Stimulated activated naive B cell treated with anti-CD40 and anti-IgM and Interleukin-4, amounts not matched to agents 10 μg/mL and 1 μg/mL and 100 μg/mL, for 72 hours (primary cell): ENCODE data around the gene SLC39A9.

Experiments
- ATAC-seq, 2 donors: fragments of 150-1000 bp; cut with Tn5 transposase; replicated peaks; 2 replicates each; pipeline ENCODE4 v1.10.0; 2021; ENCODE audit warnings: moderate library complexity in 1 of 2
- DNase-seq: peaks from one replicate; pipeline ENCODE4 v3.0.0; 2021
- H3K27ac Mint-ChIP-seq: one replicate; pipeline ENCODE4 v1.8.0; 2022; ENCODE audit warnings: mild to moderate bottlenecking, mixed read lengths
- H3K27me3 Mint-ChIP-seq, 2 donors: one replicate each; pipeline ENCODE4 v1.8.0; 2022; ENCODE audit warnings: mixed read lengths in 2 of 2
- H3K36me3 Mint-ChIP-seq, 2 donors: one replicate each; pipeline ENCODE4 v1.8.0; 2022; ENCODE audit warnings: mixed read lengths in 2 of 2, mild to moderate bottlenecking in 1 of 2
- H3K4me1 Mint-ChIP-seq, 2 donors: one replicate each; pipeline ENCODE4 v1.8.0; 2022; ENCODE audit warnings: mixed read lengths in 2 of 2, mild to moderate bottlenecking in 1 of 2
- H3K4me3 Mint-ChIP-seq, 2 donors: one replicate each; pipeline ENCODE4 v1.8.0; 2022; ENCODE audit warnings: mild to moderate bottlenecking in 2 of 2, mixed read lengths in 2 of 2, moderate library complexity in 1 of 2
- H3K9me3 Mint-ChIP-seq, 2 donors: one replicate each; pipeline ENCODE4 v1.8.0; 2022; ENCODE audit warnings: mixed read lengths in 2 of 2, mild to moderate bottlenecking in 1 of 2

SLC39A9 gene, protein sequence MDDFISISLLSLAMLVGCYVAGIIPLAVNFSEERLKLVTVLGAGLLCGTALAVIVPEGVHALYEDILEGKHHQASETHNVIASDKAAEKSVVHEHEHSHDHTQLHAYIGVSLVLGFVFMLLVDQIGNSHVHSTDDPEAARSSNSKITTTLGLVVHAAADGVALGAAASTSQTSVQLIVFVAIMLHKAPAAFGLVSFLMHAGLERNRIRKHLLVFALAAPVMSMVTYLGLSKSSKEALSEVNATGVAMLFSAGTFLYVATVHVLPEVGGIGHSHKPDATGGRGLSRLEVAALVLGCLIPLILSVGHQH

DNA sequence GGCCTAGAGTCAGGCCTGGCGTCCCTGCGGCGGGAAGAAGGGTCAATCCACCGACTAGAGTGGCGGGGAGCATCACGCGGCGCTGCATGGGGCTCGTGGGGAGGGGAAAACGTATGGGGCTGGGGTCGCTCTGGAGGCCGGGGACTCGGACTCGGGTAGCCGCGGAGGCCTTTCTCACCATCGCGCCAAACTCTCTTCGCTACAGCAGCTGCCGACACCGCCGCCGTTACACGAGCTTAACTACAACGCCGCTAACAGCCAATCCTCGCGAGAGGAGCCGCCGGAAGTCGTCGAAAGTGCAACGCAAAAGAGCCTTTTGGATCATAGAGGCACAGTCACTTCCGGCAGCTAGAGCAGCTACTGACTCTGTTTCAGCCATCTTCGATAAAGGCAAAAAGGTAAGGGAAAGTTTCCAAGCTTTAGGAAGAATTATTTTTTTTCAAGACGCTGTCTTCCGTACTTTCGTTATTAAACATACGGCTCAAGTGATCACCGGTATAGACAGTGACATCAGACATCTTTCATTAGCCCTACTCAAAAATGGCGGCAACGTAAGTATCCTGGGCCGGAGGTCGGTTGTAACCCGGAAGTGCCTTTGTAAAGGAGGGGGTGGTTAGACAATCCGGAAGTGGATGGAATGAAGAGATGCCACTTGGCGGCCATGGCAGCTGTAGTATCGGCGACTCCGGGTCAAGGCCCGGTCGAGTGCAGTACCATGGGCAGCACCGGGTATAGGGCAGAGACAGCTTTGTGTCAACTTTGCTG lies at the start of gene SLC39A9, which contains the start of gene ERH:
TSS of gene SLC39A9 (plus strand) at position 640 of the 765 bp plus-strand sequence. CDS start 678 bp downstream, outside the sequence.
TSS of gene ERH (minus strand) at position 247 of the 765 bp plus-strand sequence. CDS start at position 181, 66 bp downstream.
- Mint-ChIP-seq H3K9me3 (no peaks in the 10 kb centered on the region), H3K27me3 (no peaks in the 10 kb centered on the region), H3K4me1 (peaks cover 20 to 36% of the 10 kb centered on the region in 2 donors), H3K36me3 (peaks cover 25 to 41% of the 10 kb centered on the region in 2 donors), H3K4me3 (peak within 1 kb of the TSS; percentile 95 to 96), H3K27ac (peak within 1 kb of the TSS; percentile 100)
- DNase-seq (peak; percentile 91), ATAC-seq (peak; percentile 91 to 94)

GRCh38 chr14:69349091-69349777 lies 49.3 kb upstream of the SLC39A9 start:
- Mint-ChIP-seq H3K27me3 (peaks cover 4 to 6% of the 10 kb centered on the region in 2 donors), H3K27ac (no peak overlapping the region), H3K9me3 (no peaks in the 10 kb centered on the region), H3K4me3 (no peak overlapping the region), H3K36me3 (no peaks in the 10 kb centered on the region), H3K4me1 (peaks cover 21 to 27% of the 10 kb centered on the region in 2 donors)
- ATAC-seq (no peak), DNase-seq (no peak)

DNA sequence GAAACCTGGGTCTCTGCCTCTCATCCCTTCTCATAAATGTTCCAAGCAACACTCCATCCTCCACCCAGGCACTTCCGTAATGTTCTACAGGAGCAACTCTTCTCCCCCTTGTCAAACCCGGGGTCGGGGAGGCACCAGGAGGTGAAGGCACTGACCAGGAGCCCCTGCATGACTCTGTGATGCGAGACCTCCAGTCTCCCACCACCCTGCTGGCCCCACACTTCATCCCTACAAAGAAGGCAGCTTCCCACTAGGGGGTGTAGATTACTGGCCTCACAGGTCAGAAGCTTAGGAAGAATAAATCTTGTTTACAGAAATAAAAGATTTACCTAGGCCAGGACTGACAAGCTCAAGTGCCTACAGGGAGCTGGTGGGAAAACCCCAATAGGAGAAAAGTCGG lies 47.6 kb upstream of the SLC39A9 start:
- Mint-ChIP-seq H3K4me3 (no peak overlapping the region), H3K36me3 (no peaks in the 10 kb centered on the region), H3K9me3 (no peaks in the 10 kb centered on the region), H3K4me1 (peaks cover 37 to 42% of the 10 kb centered on the region in 2 donors), H3K27ac (no peak overlapping the region), H3K27me3 (peaks cover 0 to 4% of the 10 kb centered on the region in 2 donors)
- ATAC-seq (no peak), DNase-seq (no peak)

GRCh38 chr14:69351385-69351784 lies 47.1 kb upstream of the SLC39A9 start:
- no peak overlapping the region for H3K27ac Mint-ChIP-seq
- no peak for DNase-seq

DNA sequence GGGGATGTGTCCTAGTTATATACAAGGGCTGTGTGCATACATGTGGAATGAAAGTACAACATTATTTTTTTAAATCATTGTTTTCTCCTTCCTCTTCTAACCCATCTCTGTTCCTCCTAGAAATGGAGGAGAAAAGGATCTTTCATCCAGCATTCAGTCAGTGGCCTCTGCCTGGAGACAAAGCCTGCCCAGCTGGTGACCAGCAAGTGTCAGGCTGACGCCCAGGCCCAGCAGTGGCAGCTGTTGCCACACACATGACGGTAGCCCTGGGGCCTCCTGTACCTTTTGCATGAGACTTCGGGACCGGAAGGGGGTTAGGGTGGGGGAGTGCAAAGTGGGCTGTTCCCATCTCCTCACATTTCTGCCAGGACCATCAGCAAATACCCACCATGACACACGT lies 46.6 kb upstream of the SLC39A9 start:
- ATAC-seq: no peak
- no peak for DNase-seq
- H3K4me3 Mint-ChIP-seq: no peak overlapping the region
- H3K36me3 Mint-ChIP-seq: no peaks in the 10 kb centered on the region
- H3K4me1 Mint-ChIP-seq: peaks cover 38 to 42% of the 10 kb centered on the region in 2 donors
- H3K9me3 Mint-ChIP-seq: no peaks in the 10 kb centered on the region
- H3K27ac Mint-ChIP-seq: peak overlapping the region; percentile 71
- H3K27me3 Mint-ChIP-seq: peaks cover 0 to 4% of the 10 kb centered on the region in 2 donors

More at GRCh38 chr14:69351385-69351784, 47.1 kb upstream of the SLC39A9 start:
- peaks cover 0 to 4% of the 10 kb centered on the region in 2 donors for H3K27me3 Mint-ChIP-seq
- no peaks in the 10 kb centered on the region for H3K9me3 Mint-ChIP-seq
- ATAC-seq: no peak
- no peaks in the 10 kb centered on the region for H3K36me3 Mint-ChIP-seq
- no peak overlapping the region for H3K4me3 Mint-ChIP-seq
- H3K4me1 Mint-ChIP-seq: peaks cover 38 to 42% of the 10 kb centered on the region in 2 donors

DNA sequence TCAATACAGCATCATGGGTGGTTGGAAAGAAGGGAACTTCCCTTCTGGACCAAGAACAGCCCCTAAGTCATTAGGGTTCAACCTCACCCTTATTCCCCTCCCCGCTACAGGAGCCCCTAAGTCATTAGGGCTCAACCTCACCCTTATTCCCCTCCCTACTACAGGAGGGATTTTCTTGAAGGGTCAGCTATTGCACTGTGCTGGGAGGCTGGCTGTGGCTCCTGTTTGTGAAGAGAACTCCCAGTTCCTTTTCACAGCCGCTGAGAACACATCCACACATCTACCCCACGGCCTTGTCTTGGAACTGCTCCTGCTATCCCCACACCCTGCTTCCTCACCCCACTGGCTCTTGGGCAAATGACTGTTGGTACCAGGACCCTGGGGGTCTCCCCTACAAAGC lies 45.3 kb upstream of the SLC39A9 start:
- Mint-ChIP-seq H3K4me3 (no peak overlapping the region), H3K27ac (no peak overlapping the region), H3K9me3 (no peaks in the 10 kb centered on the region), H3K27me3 (peaks cover 0 to 4% of the 10 kb centered on the region in 2 donors), H3K4me1 (peaks cover 47 to 49% of the 10 kb centered on the region in 2 donors), H3K36me3 (no peaks in the 10 kb centered on the region)
- DNase-seq (no peak), ATAC-seq (no peak)

- ATAC-seq (peak; percentile 88 to 94), DNase-seq (peak; percentile 81)
- peak overlapping the region; percentile 74 to 80 for H3K4me3 Mint-ChIP-seq
- no peaks in the 10 kb centered on the region for H3K36me3 Mint-ChIP-seq
- peaks cover 0 to under 1% of the 10 kb centered on the region in 2 donors for H3K27me3 Mint-ChIP-seq
- peak overlapping the region; percentile 98 for H3K27ac Mint-ChIP-seq
- H3K9me3 Mint-ChIP-seq: no peaks in the 10 kb centered on the region
- peaks cover 59 to 60% of the 10 kb centered on the region in 2 donors for H3K4me1 Mint-ChIP-seq
Observed at GRCh38 chr14:69354383-69355153, 43.9 kb upstream of the SLC39A9 start.

- Mint-ChIP-seq H3K4me1 (peaks cover 60 to 61% of the 10 kb centered on the region in 2 donors), H3K36me3 (no peaks in the 10 kb centered on the region), H3K4me3 (peak overlapping the region; percentile 74 to 80), H3K27me3 (no peaks in the 10 kb centered on the region), H3K9me3 (no peaks in the 10 kb centered on the region), H3K27ac (peak overlapping the region; percentile 98)
- DNase-seq (no peak), ATAC-seq (no peak)
Observed at GRCh38 chr14:69355154-69355597, 43.3 kb upstream of the SLC39A9 start.

GRCh38 chr14:69355607-69356281 lies 42.7 kb upstream of the SLC39A9 start:
- Mint-ChIP-seq H3K4me1 (peaks cover 65 to 67% of the 10 kb centered on the region in 2 donors), H3K27me3 (no peaks in the 10 kb centered on the region), H3K27ac (peak overlapping the region; percentile 98), H3K4me3 (peak overlapping the region; percentile 74 to 80), H3K36me3 (no peaks in the 10 kb centered on the region), H3K9me3 (no peaks in the 10 kb centered on the region)
- DNase-seq (no peak), ATAC-seq (no peak)

DNA sequence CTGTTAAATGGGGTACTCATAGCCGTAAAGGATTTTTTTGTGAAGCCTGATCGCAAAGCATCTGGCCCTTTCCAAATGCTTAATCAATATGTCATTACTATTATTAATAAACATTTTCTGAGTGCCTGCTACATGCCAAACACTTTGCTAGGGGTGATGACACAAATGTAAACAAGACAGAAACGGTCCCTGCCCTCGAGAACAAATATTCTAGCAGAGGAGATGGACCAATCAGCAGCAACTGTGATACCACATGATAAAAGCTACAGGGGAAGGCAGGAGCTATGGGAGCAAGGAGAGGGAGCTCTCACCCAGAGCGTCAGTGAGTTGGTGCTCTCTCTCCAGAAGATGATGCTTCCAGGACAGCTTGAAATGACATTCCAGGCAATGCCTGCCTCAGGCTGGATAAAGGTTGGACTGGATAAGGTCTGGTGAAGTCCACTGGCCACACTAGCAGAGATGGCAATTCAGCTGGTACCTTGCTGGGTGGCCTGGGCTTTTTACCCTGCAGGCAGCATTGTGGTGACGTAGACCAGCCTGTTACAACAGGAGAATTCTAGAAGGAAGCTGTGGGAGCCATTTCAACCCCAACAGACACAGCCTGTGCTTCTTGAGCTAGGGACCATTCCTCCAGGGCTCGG lies 41.5 kb upstream of the SLC39A9 start:
- ATAC-seq: no peak
- no peaks in the 10 kb centered on the region for H3K36me3 Mint-ChIP-seq
- peaks cover 61 to 68% of the 10 kb centered on the region in 2 donors for H3K4me1 Mint-ChIP-seq

DNA sequence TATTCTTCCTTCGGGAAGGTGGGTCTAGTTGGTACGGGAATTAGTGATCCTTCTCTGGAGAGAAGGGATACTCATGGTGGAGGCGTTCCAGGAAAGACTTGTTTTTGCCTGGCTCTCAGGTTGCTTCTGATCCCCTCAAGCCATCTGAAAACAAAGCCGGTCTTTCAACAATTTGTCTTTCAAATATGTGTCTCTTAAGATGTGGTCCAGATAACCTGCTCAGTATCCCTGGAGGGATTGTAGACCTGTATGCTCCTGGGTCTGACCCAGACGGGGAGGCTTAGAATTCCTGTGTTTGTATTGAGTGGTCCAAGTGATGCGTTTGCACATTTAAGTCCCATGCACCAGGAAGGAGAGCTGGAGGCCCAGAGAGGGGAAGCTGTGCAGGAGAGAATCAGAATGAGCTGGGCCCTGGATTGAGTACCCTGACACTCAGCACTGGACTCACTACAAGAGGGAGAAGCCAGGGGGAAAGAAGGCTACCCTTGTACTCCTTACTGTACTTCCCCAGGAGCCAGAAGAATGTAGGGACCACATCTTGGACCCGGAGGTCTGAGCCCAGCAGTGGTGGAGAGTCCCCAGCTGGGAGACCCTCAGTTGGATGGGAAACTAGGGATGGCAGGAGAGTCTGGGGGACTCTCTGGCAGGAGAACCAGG lies 40.8 kb upstream of the SLC39A9 start:
- H3K4me3 Mint-ChIP-seq: no peak overlapping the region

More for the DNA sequence above, 41.5 kb upstream of the SLC39A9 start:
- DNase-seq: no peak
- Mint-ChIP-seq H3K9me3 (no peaks in the 10 kb centered on the region), H3K27ac (no peak overlapping the region), H3K4me3 (no peak overlapping the region), H3K27me3 (no peaks in the 10 kb centered on the region)

DNA sequence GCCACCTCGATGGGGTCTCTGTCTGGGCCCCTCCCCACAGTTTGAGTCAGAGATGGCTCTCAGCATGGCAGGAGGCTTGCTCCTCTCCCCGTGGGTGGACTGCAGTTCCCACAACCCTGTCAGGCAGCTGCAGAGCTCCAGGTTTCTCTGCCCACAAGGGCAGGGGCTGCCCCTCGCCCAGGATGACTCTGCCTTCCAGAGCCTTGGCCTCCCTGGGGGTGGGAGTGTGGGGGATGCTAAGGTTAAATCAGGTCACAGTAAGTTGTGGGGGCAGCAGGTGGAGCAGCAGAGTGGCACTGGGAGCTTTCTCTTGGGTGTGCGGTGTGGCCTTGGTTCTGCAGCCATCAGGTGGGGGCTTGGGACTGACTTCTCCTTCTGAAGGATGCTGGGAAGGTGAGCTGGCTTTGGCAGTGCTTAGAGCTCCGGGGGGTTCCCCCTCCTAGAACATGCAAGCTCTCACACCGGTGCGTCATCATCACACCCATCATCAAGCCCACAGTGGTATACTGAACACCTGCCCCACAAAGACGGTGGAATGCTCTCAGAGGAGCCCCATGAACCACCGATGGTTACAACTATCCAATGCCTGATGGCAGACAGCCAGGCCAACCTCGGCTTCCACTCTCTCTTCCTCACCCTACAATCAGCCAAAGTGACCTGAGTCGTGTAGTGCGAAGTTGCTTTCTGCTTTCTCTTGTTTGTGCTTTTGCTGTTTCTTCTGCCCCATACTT lies 40.1 kb upstream of the SLC39A9 start:
- Mint-ChIP-seq H3K4me1 (peaks cover 48 to 55% of the 10 kb centered on the region in 2 donors), H3K27me3 (peaks cover 0 to 4% of the 10 kb centered on the region in 2 donors), H3K9me3 (no peaks in the 10 kb centered on the region), H3K36me3 (no peaks in the 10 kb centered on the region), H3K4me3 (no peak overlapping the region), H3K27ac (peak overlapping the region; percentile 63)
- DNase-seq (peak; percentile 38), ATAC-seq (peak; percentile 49 to 60)

More for the DNA sequence above, 40.8 kb upstream of the SLC39A9 start:
- DNase-seq: no peak
- Mint-ChIP-seq H3K36me3 (no peaks in the 10 kb centered on the region), H3K4me1 (peaks cover 55 to 62% of the 10 kb centered on the region in 2 donors), H3K9me3 (no peaks in the 10 kb centered on the region), H3K27ac (peak overlapping the region; percentile 6), H3K27me3 (no peaks in the 10 kb centered on the region)
- no peak for ATAC-seq
